ENCODE data around the gene KRT73. TPM values are rescaled to one million over a fixed set of nuclear protein-coding genes. Genes with fewer than 3 reads are reported as not detected.
A peak's percentile ranks its signal among the peaks of the same experiment; 100 is the strongest.

KRT73 gene
- total and polyA plus RNA-seq, 3 experiments from 2014 or later = 0.13 to 0.24 TPM; not detected in 1

DNA sequence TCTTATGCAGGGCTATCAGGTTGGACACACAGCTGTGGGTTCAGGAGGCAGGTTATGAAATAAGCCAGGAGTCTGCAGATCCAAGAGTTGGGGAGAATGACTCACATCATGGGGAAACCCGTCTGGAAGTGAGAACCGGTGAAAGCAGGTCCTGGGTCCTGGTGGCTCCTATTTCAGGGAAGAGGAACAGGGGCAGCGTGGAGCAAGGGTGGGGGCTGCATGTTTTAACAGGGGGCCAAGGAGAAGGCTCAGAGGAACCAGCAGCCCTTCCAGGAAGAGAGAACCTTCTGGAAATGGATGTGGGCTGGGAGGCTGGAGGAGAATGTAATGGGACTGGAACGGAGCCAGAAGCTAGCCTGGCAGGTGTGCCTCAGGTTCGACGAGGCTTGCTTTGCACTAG is 36.9 kb downstream of the KRT73 start:
- peaks cover 24 to 33% (median 25%) of the 10 kb centered on the region in 3 donors for H3K4me1 Mint-ChIP-seq
- H3K4me3 Mint-ChIP-seq = no peak overlapping the region
- H3K4me1 ChIP-seq (ENCODE audit: insufficient read depth, low read length) = peaks cover 43% of the 10 kb centered on the region
- H3K27me3 Mint-ChIP-seq = peaks cover 9 to 13% of the 10 kb centered on the region in 2 donors
- no peaks in the 10 kb centered on the region for H3K9me3 ChIP-seq (ENCODE audit: low read length)
- ChIA-PET POLR2A (no interaction called here), CTCF (interaction anchor here (1.4 to 13.9 kb wide), 3 partner anchors 15 to 297 kb away, joined by 4 to 276 read pairs (median 6); partner anchors contain the start of gene KRT1)
- H3K4me3 ChIP-seq (ENCODE audit: low read length) = no peak overlapping the region
- H3K36me3 ChIP-seq (ENCODE audit: insufficient read depth, low read length) = no peaks in the 10 kb centered on the region
- H3K9me3 Mint-ChIP-seq = no peaks in the 10 kb centered on the region
- no peak overlapping the region for H3K27ac ChIP-seq (ENCODE audit: low read depth, low read length)
- H3K27me3 ChIP-seq (ENCODE audit: insufficient read depth, low read length, poor library complexity, severe bottlenecking) = no peaks in the 10 kb centered on the region
- H3K27ac Mint-ChIP-seq = peak overlapping the region in 1 of 8 donors; percentile 26
- no peak for DNase-seq
- no peaks in the 10 kb centered on the region for H3K36me3 Mint-ChIP-seq

DNA sequence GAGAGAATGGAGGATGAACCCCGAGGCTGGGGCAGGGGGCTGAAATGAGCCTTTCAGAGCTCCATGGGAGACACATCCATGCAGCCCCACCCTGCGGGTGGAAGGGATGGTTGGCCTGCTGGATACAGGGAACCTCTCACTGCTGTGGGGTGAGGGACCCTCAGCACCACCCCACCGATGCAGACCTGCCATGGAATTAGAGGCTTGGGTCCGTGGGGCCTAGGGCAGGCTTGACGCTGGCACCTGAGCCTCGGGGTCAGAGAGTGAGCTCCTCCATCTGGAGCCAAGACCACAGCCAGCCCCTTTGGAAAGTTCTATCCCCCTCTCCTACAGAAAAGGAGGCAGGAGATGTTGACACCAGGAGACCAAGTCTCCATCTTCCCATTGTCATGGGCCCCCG is 37.3 kb downstream of the KRT73 start:
- no peak for DNase-seq
- Histone ChIP-seq H3K27me3 (ENCODE audit: insufficient read depth, low read length, poor library complexity, severe bottlenecking) (no peaks in the 10 kb centered on the region), H3K4me1 (ENCODE audit: insufficient read depth, low read length) (peaks cover 39% of the 10 kb centered on the region), H3K27ac (ENCODE audit: low read depth, low read length) (no peak overlapping the region), H3K36me3 (ENCODE audit: insufficient read depth, low read length) (no peaks in the 10 kb centered on the region), H3K4me3 (ENCODE audit: low read length) (no peak overlapping the region), H3K9me3 (ENCODE audit: low read length) (no peaks in the 10 kb centered on the region)
- peaks cover 9 to 17% of the 10 kb centered on the region in 2 donors for H3K27me3 Mint-ChIP-seq
- H3K27ac Mint-ChIP-seq = peak overlapping the region in 1 of 8 donors; percentile 26
- POLR2A ChIA-PET = no interaction called here
- H3K4me1 Mint-ChIP-seq = peaks cover 20 to 29% (median 21%) of the 10 kb centered on the region in 3 donors
- no peaks in the 10 kb centered on the region for H3K9me3 Mint-ChIP-seq
- CTCF ChIA-PET = interaction anchor here (13.9 kb wide), 1 partner anchor 297 kb away, joined by 276 read pairs; no protein-coding TSS in a partner anchor
- H3K36me3 Mint-ChIP-seq = no peaks in the 10 kb centered on the region
- no peak overlapping the region for H3K4me3 Mint-ChIP-seq

DNA sequence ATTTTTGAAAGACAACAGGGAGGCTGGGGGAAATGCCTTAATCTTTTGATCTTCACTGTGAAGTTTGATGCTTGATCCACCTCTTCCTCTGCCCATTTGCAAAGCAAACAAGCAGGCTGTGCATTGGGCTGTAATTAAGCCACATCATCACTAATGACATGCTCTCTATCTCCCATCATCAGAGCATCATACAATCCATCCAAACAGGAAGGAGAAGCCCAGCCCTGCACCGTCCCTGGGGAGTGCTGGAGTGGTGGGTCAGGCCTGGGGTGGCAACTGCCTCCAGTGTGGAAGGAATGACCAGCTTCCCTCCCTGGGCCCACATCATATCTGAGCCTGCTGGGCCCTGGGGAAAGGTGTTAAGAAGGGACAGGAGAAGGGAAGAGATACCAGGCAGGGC is 37.9 kb downstream of the KRT73 start:
- POLR2A ChIA-PET = no interaction called here

DNA sequence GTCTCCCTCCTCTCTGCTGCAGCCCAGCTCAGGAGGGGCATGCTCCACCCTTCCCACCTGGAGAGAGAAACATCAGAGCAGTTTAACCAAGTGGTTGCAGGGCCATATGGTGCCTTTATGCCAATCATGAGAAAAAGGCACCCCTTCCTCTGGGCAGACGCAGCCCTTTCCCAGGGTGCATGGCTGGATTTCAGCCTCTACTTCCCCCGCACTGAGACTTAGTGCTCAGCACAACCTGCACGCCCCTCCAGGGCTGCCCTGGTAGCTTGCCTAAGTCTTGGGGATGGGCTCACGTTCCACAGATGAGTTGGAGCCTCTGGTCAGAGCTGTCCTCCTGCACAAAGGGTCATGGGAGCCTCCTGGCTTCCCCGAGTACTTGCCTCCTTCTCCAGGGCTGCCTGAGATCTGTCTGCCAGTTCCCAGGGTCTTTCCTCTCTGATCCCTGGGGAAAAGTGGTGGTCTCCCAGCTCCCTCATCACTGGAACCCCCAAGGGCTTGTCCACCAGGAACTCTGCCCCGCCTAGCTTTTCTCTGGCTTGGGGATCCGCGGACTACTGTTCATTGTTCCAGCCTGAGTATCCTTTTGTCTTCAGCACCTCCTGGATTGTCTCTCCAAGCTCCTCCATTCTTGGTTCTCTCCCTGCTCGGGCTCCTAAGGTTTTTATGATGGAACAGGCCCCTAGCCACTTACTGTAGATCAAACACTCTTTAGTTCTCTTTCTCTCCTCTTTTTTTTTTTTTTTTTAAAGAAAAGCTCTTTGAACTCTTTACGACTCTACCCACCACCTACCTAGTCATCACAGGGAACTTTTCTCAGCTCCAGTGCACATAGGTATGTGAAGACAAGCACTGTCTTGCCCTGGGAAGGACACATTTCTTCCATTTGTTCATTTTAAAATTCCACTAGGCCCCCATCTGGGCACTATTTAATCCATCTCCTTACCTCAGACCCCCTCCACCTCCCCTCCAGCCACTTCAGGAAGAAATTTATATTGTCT is 38.6 kb downstream of the KRT73 start:
- Mint-ChIP-seq H3K36me3 (no peaks in the 10 kb centered on the region), H3K4me1 (peaks cover 7 to 16% (median 13%) of the 10 kb centered on the region in 3 donors), H3K27me3 (peaks cover 9 to 20% of the 10 kb centered on the region in 2 donors), H3K9me3 (no peaks in the 10 kb centered on the region), H3K27ac (peak overlapping the region in 2 of 8 donors; percentile 22 to 23), H3K4me3 (no peak overlapping the region)
- H3K27me3 ChIP-seq (ENCODE audit: insufficient read depth, low read length, poor library complexity, severe bottlenecking) = no peaks in the 10 kb centered on the region
- no peak for DNase-seq
- H3K4me3 ChIP-seq (ENCODE audit: low read length) = no peak overlapping the region
- H3K9me3 ChIP-seq (ENCODE audit: low read length) = no peaks in the 10 kb centered on the region
- CTCF ChIA-PET = interaction anchor here (1.1 to 13.9 kb wide), 2 partner anchors 18 to 298 kb away, joined by 3 to 276 read pairs; no protein-coding TSS in a partner anchor
- H3K4me1 ChIP-seq (ENCODE audit: insufficient read depth, low read length) = peaks cover 26% of the 10 kb centered on the region
- POLR2A ChIA-PET = no interaction called here
- H3K27ac ChIP-seq (ENCODE audit: low read depth, low read length) = no peak overlapping the region
- no peaks in the 10 kb centered on the region for H3K36me3 ChIP-seq (ENCODE audit: insufficient read depth, low read length)

More for the DNA sequence above, 37.9 kb downstream of the KRT73 start:
- no peak for DNase-seq
- no peak overlapping the region for H3K4me3 ChIP-seq (ENCODE audit: low read length)
- H3K36me3 ChIP-seq (ENCODE audit: insufficient read depth, low read length) = no peaks in the 10 kb centered on the region
- CTCF ChIA-PET = interaction anchor here (13.9 kb wide), 1 partner anchor 298 kb away, joined by 276 read pairs; no protein-coding TSS in a partner anchor
- no peaks in the 10 kb centered on the region for H3K9me3 Mint-ChIP-seq
- no peaks in the 10 kb centered on the region for H3K27me3 ChIP-seq (ENCODE audit: insufficient read depth, low read length, poor library complexity, severe bottlenecking)
- H3K4me1 Mint-ChIP-seq = peaks cover 14 to 23% (median 19%) of the 10 kb centered on the region in 3 donors
- no peak overlapping the region for H3K27ac Mint-ChIP-seq
- H3K9me3 ChIP-seq (ENCODE audit: low read length) = no peaks in the 10 kb centered on the region
- H3K4me1 ChIP-seq (ENCODE audit: insufficient read depth, low read length) = peaks cover 33% of the 10 kb centered on the region
- peaks cover 9 to 20% of the 10 kb centered on the region in 2 donors for H3K27me3 Mint-ChIP-seq
- H3K27ac ChIP-seq (ENCODE audit: low read depth, low read length) = no peak overlapping the region
- no peaks in the 10 kb centered on the region for H3K36me3 Mint-ChIP-seq
- H3K4me3 Mint-ChIP-seq = no peak overlapping the region

DNA sequence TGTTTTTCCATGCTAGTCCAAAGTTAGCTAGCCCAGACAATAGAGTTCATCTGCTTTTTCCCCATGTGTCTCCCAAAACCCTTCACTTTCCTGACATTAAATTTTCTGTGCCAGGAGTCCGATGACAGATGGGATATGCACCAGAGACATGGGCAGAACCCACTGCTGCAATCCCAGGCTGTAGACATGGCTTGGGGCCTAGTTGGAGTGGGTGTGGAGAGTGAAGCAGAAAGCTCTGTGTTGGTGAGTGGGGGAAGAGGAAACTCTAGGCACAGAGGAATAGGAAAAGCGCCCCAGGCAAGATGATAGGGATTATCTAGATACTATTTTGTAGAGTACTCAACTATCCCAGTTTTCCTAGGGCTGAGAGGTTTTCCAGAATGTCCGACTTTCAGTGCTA is 39.9 kb downstream of the KRT73 start:
- no peak overlapping the region for H3K27ac Mint-ChIP-seq
- ChIA-PET POLR2A (no interaction called here), CTCF (interaction anchor here (1.0 to 13.9 kb wide), 3 partner anchors 11 to 300 kb away, joined by 3 to 276 read pairs (median 4); no protein-coding TSS in a partner anchor)
- H3K4me3 Mint-ChIP-seq = no peak overlapping the region
- H3K9me3 ChIP-seq (ENCODE audit: low read length) = no peaks in the 10 kb centered on the region
- H3K27ac ChIP-seq (ENCODE audit: low read depth, low read length) = no peak overlapping the region
- no peaks in the 10 kb centered on the region for H3K27me3 ChIP-seq (ENCODE audit: insufficient read depth, low read length, poor library complexity, severe bottlenecking)
- no peak for DNase-seq
- no peaks in the 10 kb centered on the region for H3K9me3 Mint-ChIP-seq
- H3K4me1 Mint-ChIP-seq = peaks cover 6 to 15% (median 13%) of the 10 kb centered on the region in 3 donors
- H3K4me1 ChIP-seq (ENCODE audit: insufficient read depth, low read length) = peaks cover 20% of the 10 kb centered on the region
- no peaks in the 10 kb centered on the region for H3K36me3 ChIP-seq (ENCODE audit: insufficient read depth, low read length)
- H3K4me3 ChIP-seq (ENCODE audit: low read length) = no peak overlapping the region
- peaks cover 9 to 20% of the 10 kb centered on the region in 2 donors for H3K27me3 Mint-ChIP-seq
- no peaks in the 10 kb centered on the region for H3K36me3 Mint-ChIP-seq

DNA sequence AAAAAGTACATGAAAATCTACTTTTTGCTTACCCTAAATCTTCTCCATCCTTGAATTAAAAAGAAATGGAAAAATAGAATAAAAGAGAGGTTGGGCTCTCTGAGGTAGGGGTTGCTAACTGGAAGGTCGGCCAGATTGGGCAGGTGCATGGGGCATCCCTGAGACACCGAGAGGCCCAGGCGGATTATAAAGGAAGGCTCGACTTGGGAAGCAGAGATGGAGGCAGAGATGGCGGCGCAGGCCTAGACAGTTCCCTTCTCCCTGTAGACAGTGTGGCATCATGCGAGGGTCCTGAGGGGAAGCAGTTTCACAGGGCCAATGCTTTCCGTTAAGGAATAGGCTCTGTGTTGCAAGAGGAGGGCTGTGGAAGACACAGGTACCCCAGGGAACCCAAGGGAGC is 41.0 kb downstream of the KRT73 start:
- no peaks in the 10 kb centered on the region for H3K9me3 Mint-ChIP-seq
- Histone ChIP-seq H3K27me3 (ENCODE audit: insufficient read depth, low read length, poor library complexity, severe bottlenecking) (no peaks in the 10 kb centered on the region), H3K9me3 (ENCODE audit: low read length) (no peaks in the 10 kb centered on the region), H3K4me1 (ENCODE audit: insufficient read depth, low read length) (peaks cover 9% of the 10 kb centered on the region), H3K27ac (ENCODE audit: low read depth, low read length) (no peak overlapping the region), H3K36me3 (ENCODE audit: insufficient read depth, low read length) (no peaks in the 10 kb centered on the region), H3K4me3 (ENCODE audit: low read length) (no peak overlapping the region)
- DNase-seq = no peak
- peak overlapping the region in 1 of 8 donors; percentile 31 for H3K27ac Mint-ChIP-seq
- CTCF ChIA-PET = interaction anchor here (13.9 kb wide), 1 partner anchor 301 kb away, joined by 276 read pairs; no protein-coding TSS in a partner anchor
- H3K4me1 Mint-ChIP-seq = peaks cover 0 to 8% (median 8%) of the 10 kb centered on the region in 3 donors
- no peaks in the 10 kb centered on the region for H3K36me3 Mint-ChIP-seq
- POLR2A ChIA-PET = no interaction called here
- H3K4me3 Mint-ChIP-seq = no peak overlapping the region
- peaks cover 9 to 28% of the 10 kb centered on the region in 2 donors for H3K27me3 Mint-ChIP-seq

DNA sequence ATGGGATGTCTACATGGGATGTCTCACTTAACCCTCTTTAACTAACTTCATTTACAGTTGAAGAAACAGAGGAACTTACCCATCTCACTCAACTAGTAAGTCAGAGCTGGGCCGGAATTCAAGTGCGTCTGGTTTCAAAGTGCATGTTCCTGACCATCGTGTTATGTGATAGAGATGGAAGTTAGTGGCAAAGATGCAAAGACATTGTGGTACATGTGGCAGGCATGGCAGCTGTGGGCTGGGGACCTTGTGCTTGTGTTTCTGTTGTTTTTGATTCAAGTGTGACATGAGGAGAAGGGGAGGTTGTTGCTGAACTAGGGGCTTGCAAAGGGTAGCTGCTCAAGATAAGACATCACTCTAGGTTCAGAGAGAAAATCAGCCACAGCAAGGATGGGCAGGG is 42.4 kb downstream of the KRT73 start:
- Mint-ChIP-seq H3K36me3 (no peaks in the 10 kb centered on the region), H3K9me3 (no peaks in the 10 kb centered on the region), H3K4me3 (peak overlapping the region in 1 of 7 donors; percentile 18), H3K27me3 (peaks cover 5 to 24% of the 10 kb centered on the region in 2 donors), H3K4me1 (peaks cover 3 to 10% (median 8%) of the 10 kb centered on the region in 3 donors), H3K27ac (no peak overlapping the region)
- Histone ChIP-seq H3K27me3 (ENCODE audit: insufficient read depth, low read length, poor library complexity, severe bottlenecking) (no peaks in the 10 kb centered on the region), H3K27ac (ENCODE audit: low read depth, low read length) (no peak overlapping the region), H3K4me3 (ENCODE audit: low read length) (no peak overlapping the region), H3K9me3 (ENCODE audit: low read length) (no peaks in the 10 kb centered on the region), H3K4me1 (ENCODE audit: insufficient read depth, low read length) (peaks cover 9% of the 10 kb centered on the region), H3K36me3 (ENCODE audit: insufficient read depth, low read length) (no peaks in the 10 kb centered on the region)
- ChIA-PET POLR2A (no interaction called here), CTCF (interaction anchor here (1.4 to 13.9 kb wide), 2 partner anchors 15 to 302 kb away, joined by 3 to 276 read pairs; no protein-coding TSS in a partner anchor)
- no peak for DNase-seq

DNA sequence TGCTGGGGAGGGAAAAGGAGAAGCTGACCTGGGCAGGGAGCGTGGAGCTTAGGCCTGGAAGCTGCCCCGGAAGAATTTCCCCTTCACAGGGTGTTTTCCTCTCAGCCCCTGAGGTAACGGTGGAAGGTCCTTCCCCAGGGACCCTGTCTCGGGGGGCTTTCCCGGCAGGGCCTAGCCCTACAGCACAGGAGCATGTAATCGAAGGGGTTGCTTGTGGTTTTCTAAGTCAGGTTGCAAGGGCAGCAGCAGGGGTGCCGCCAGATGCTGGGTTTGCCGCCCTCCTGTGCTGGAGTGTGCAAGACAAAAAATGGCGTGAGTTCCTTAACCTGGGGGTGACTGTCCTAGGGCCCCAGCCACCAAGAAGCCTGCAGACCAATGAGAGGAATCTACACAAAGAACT is 43.1 kb downstream of the KRT73 start:
- Histone ChIP-seq H3K27me3 (ENCODE audit: insufficient read depth, low read length, poor library complexity, severe bottlenecking) (no peaks in the 10 kb centered on the region), H3K4me3 (ENCODE audit: low read length) (no peak overlapping the region), H3K4me1 (ENCODE audit: insufficient read depth, low read length) (peaks cover 4% of the 10 kb centered on the region), H3K27ac (ENCODE audit: low read depth, low read length) (no peak overlapping the region), H3K9me3 (ENCODE audit: low read length) (no peaks in the 10 kb centered on the region), H3K36me3 (ENCODE audit: insufficient read depth, low read length) (no peaks in the 10 kb centered on the region)
- CTCF ChIA-PET = no interaction called here
- Mint-ChIP-seq H3K27me3 (peaks cover 4 to 25% of the 10 kb centered on the region in 2 donors), H3K4me1 (peaks cover 4% of the 10 kb centered on the region in 3 donors), H3K4me3 (no peak overlapping the region), H3K27ac (no peak overlapping the region), H3K9me3 (no peaks in the 10 kb centered on the region), H3K36me3 (no peaks in the 10 kb centered on the region)
- POLR2A ChIA-PET = no interaction called here
- no peak for DNase-seq

Measured in CD8-positive, alpha-beta memory T cell (primary cell).